MM.1S (cell line): ENCODE data around the gene MPG.

Experiments
- CTCF ChIP-seq: fragments of 300-600 bp; sonication (generic); IDR thresholded peaks from 2 replicates; pipeline ENCODE4 v1.5.1; 2016; ENCODE audit warnings: antibody characterized with exemption, low read length, mixed read lengths
- EZH2phosphoT487 ChIP-seq: fragments of 300-600 bp; sonication (generic); IDR thresholded peaks from 2 replicates; pipeline ENCODE4 v1.6.1; 2018; ENCODE audit warnings: antibody characterized with exemption, low read length

- TF ChIP-seq CTCF = no peak
- TF ChIP-seq EZH2phosphoT487 = no peak
Observed at GRCh38 chr16:101586-101985, 23.6 kb downstream of the MPG start.
